GM23338 (cell line): ENCODE data around the gene GNAS. TPM values are rescaled to one million over a fixed set of nuclear protein-coding genes. Genes with fewer than 3 reads are reported as not detected.

Experiments used
- ATAC-seq: fragments of 200-7000 bp; cut with Tn5 transposase; 3 replicates; pipeline ENCODE4 v1.9.1; 2020
- DNase-seq: peaks from one replicate; pipeline ENCODE4 v3.0.0-alpha.2; 2015; ENCODE audit warnings: low spot score
- H2AFZ ChIP-seq: fragments of 200-600 bp; sonication (generic); 2 replicates; pipeline ENCODE4 v1.8.0; 2016; ENCODE audit warnings: antibody characterized with exemption, mild to moderate bottlenecking, moderate library complexity
- H3F3A ChIP-seq: fragments of 200-600 bp; sonication (generic); replicated peaks from 2 replicates; pipeline ENCODE4 v1.8.0; 2017; ENCODE audit warnings: antibody characterized with exemption, mixed run types, low read depth
- H3K27ac ChIP-seq: fragments of 200-600 bp; sonication (generic); 2 replicates; pipeline ENCODE4 v1.6.1; 2016; ENCODE audit warnings: low read depth
- H3K27me3 ChIP-seq: fragments of 200-600 bp; sonication (generic); 2 replicates; pipeline ENCODE4 v1.8.0; 2016; ENCODE audit warnings: mild to moderate bottlenecking, mixed run types, moderate library complexity; ENCODE audit not compliant: insufficient read depth
- H3K36me3 ChIP-seq: fragments of 200-600 bp; sonication (generic); 2 replicates; pipeline ENCODE4 v1.8.0; 2016; ENCODE audit warnings: mild to moderate bottlenecking; ENCODE audit not compliant: insufficient read depth
- H3K4me1 ChIP-seq: fragments of 200-600 bp; sonication (generic); 2 replicates; pipeline ENCODE4 v1.8.0; 2016; ENCODE audit warnings: mild to moderate bottlenecking, moderate library complexity; ENCODE audit not compliant: insufficient read depth
- H3K4me2 ChIP-seq: fragments of 200-600 bp; sonication (generic); 2 replicates; pipeline ENCODE4 v1.7.1; 2017; ENCODE audit warnings: mixed run types
- H3K4me3 ChIP-seq: fragments of 200-600 bp; sonication (generic); 2 replicates; pipeline ENCODE4 v1.6.1; 2016; ENCODE audit warnings: mixed run types
- H3K79me2 ChIP-seq: fragments of 200-600 bp; sonication (generic); replicated peaks from 2 replicates; pipeline ENCODE4 v1.8.0; 2017; ENCODE audit warnings: mild to moderate bottlenecking; ENCODE audit not compliant: insufficient read depth
- H3K9me2 ChIP-seq: fragments of 200-600 bp; sonication (generic); 2 replicates; pipeline ENCODE4 v1.8.0; 2017; ENCODE audit not compliant: insufficient read depth
- H4K20me1 ChIP-seq: fragments of 200-600 bp; sonication (generic); replicated peaks from 2 replicates; pipeline ENCODE4 v1.8.0; 2017; ENCODE audit warnings: mild to moderate bottlenecking; ENCODE audit not compliant: insufficient read depth
- H3K27ac Mint-ChIP-seq: 2 replicates; pipeline ENCODE4 v1.8.0; 2020; ENCODE audit warnings: inconsistent platforms, mild to moderate bottlenecking, moderate library complexity, mixed read lengths
- H3K27me3 Mint-ChIP-seq: 3 replicates; pipeline ENCODE4 v1.8.0; 2022; ENCODE audit warnings: low read depth, mild to moderate bottlenecking, moderate library complexity, mixed read lengths, inconsistent platforms; ENCODE audit not compliant: insufficient read depth, poor library complexity
- H3K36me3 Mint-ChIP-seq: 3 replicates; pipeline ENCODE4 v1.8.0; 2021; ENCODE audit warnings: low read depth, mild to moderate bottlenecking, inconsistent platforms, moderate library complexity, mixed read lengths
- H3K4me1 Mint-ChIP-seq: 3 replicates; pipeline ENCODE4 v1.8.0; 2020; ENCODE audit warnings: mild to moderate bottlenecking, inconsistent platforms, mixed read lengths
- H3K4me3 Mint-ChIP-seq: 3 replicates; pipeline ENCODE4 v1.8.0; 2021; ENCODE audit warnings: moderate library complexity, mild to moderate bottlenecking, inconsistent platforms, mixed read lengths
- H3K9me3 Mint-ChIP-seq: 3 replicates; pipeline ENCODE4 v1.8.0; 2020; ENCODE audit warnings: moderate library complexity, mild to moderate bottlenecking, inconsistent platforms, mixed read lengths
- EZH2 ChIP-seq: fragments of 200-600 bp; sonication (generic); IDR thresholded peaks from one replicate; pipeline ENCODE4 v1.8.0; 2017; ENCODE audit warnings: antibody characterized with exemption, mild to moderate bottlenecking, low read depth; ENCODE audit not compliant: unreplicated experiment
- POLR2AphosphoS5 ChIP-seq: IDR thresholded peaks from 2 replicates; pipeline ENCODE4 v1.6.1; 2016; ENCODE audit warnings: antibody characterized with exemption, low read depth
- polyA plus RNA-seq: library from polyadenylated mRNA; unstranded; fragments of >200 nt; fragmentation: Nextera tagmentation; extraction: Ambion mirVana; gene quantifications from 2 replicates; pipeline ENCODE4 v1.2.1, GENCODE V29; 2016
- total RNA-seq: library from RNA; depleted of rRNA; stranded (reverse); fragments of >200 nt; shearing (Covaris generic); gene quantifications from 2 replicates; pipeline ENCODE4 v1.2.3, GENCODE V29; 2014
- TF ChIP-seq, protein P1 (sequence below): IDR thresholded peaks from 2 replicates; pipeline ENCODE4 v1.6.1; 2016; ENCODE audit warnings: antibody characterized with exemption
- TF ChIP-seq, protein P2 (sequence below), 2 experiments: fragments of 200-600 bp in 1 of 2; sonication (generic) in 1 of 2; conservative IDR thresholded peaks; 2 replicates each; pipeline versions ENCODE4 v1.5.1 to v1.6.1; 2016 to 2017; ENCODE audit warnings: antibody characterized with exemption in 2 of 2, low read depth in 2 of 2, mild to moderate bottlenecking in 2 of 2, moderate library complexity in 1 of 2
- TF ChIP-seq, protein P3 (sequence below): IDR thresholded peaks from one replicate; pipeline ENCODE4 v1.6.1; 2018; ENCODE audit warnings: antibody characterized with exemption; ENCODE audit not compliant: unreplicated experiment

Gene GNAS
- total and polyA plus RNA-seq, 2 experiments from 2014 or later = 917 to 1,042 TPM

DNA sequence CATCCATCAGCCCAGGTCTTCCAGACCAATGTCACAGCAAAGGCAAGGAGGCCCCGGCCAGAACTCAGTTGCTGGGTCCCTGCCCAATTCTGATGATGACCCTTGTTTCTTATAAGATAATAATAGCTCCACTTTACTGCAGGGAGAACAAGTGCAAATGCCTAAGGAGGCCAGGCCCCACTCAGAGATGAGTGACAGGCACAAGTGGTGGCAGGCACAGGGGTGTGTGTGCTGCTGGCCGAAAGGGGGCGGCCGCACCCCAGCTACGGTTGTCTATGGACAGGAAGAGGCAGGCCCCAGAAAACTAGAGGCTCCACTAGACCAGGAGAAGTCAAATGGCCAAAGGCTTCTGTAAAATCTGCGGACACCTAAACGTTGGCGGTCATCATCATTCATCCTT, 30.4 kb upstream of the GNAS start:
- Histone ChIP-seq H3K4me3 (no peak overlapping the region), H3K36me3 (peaks cover 6% of the 10 kb centered on the region), H3K4me2 (no peak overlapping the region), H2AFZ (no peak overlapping the region), H4K20me1 (peaks cover 18% of the 10 kb centered on the region), H3K4me1 (peaks cover 3% of the 10 kb centered on the region; the same call in 1 of the 2 replicates), H3K27me3 (no peaks in the 10 kb centered on the region), H3K79me2 (peaks cover 41% of the 10 kb centered on the region), H3K27ac (no peak overlapping the region), H3F3A (no peaks in the 10 kb centered on the region), H3K9me2 (no peaks in the 10 kb centered on the region)
- Mint-ChIP-seq H3K27ac (no peak overlapping the region), H3K27me3 (peaks cover 14% of the 10 kb centered on the region), H3K9me3 (peaks cover 9% of the 10 kb centered on the region), H3K36me3 (peaks cover 83% of the 10 kb centered on the region), H3K4me1 (peaks cover 10% of the 10 kb centered on the region), H3K4me3 (no peak overlapping the region)
- TF ChIP-seq, protein P1, sequence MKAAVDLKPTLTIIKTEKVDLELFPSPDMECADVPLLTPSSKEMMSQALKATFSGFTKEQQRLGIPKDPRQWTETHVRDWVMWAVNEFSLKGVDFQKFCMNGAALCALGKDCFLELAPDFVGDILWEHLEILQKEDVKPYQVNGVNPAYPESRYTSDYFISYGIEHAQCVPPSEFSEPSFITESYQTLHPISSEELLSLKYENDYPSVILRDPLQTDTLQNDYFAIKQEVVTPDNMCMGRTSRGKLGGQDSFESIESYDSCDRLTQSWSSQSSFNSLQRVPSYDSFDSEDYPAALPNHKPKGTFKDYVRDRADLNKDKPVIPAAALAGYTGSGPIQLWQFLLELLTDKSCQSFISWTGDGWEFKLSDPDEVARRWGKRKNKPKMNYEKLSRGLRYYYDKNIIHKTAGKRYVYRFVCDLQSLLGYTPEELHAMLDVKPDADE = no peak
- no peak for TF ChIP-seq POLR2AphosphoS5
- TF ChIP-seq EZH2 = no peak
- TF ChIP-seq, protein P2, sequence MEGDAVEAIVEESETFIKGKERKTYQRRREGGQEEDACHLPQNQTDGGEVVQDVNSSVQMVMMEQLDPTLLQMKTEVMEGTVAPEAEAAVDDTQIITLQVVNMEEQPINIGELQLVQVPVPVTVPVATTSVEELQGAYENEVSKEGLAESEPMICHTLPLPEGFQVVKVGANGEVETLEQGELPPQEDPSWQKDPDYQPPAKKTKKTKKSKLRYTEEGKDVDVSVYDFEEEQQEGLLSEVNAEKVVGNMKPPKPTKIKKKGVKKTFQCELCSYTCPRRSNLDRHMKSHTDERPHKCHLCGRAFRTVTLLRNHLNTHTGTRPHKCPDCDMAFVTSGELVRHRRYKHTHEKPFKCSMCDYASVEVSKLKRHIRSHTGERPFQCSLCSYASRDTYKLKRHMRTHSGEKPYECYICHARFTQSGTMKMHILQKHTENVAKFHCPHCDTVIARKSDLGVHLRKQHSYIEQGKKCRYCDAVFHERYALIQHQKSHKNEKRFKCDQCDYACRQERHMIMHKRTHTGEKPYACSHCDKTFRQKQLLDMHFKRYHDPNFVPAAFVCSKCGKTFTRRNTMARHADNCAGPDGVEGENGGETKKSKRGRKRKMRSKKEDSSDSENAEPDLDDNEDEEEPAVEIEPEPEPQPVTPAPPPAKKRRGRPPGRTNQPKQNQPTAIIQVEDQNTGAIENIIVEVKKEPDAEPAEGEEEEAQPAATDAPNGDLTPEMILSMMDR (conservative IDR thresholded peaks at IDR 0.05; ENCODE audit: low read depth in 2 of 2) = peak; percentile 63 to 65
- ATAC-seq (peak; percentile 71), DNase-seq (peak; percentile 51)

DNA sequence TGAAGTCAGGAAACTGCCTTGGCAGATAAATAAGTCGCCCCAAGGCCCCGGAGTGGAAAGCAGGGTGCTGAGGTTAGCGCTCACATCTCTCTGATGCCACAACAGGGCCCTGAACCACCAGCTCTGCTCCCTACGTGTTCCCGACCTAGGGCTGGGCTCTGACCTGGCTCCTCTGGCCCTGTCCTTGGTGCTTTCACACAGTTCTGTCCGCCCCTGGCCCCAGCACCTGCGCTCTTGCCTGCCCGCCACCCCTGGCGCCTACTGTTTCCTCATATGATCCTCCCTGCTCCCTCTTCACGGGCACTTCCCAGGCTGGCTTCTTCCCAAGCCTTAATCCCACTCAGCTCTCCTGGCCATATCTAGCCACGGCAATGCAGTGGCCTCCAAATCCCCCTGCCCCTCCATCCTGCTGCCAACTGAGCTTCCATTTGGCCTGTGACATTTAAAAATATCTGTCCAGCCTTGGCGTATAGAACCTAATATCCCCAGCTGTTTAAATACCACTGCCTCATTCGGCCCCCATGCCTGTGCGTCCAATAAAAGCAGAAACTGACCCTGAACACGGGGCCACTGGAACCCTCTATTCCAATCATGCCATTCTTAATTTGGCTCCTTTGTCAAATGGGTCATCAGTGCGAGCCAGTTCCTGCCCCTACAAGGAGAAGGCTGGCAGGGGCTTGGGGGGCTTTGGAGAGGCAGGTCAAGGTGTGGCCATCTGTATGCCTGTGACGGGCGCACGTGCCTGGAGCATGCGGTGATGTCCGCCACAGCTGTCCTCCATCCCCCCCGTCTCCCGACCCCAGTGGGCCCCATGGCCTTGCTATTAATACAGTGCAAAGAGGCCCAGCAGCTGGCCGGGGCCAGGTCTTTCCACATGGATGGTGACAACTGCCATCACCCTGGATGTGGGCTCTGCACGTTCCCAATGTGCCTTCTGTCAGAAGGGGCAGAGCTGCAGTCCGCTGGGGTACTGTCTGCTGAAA, 29.5 kb upstream of the GNAS start:
- peak; percentile 27; the same call in 1 of the 3 replicates for ATAC-seq
- no peak for TF ChIP-seq POLR2AphosphoS5
- TF ChIP-seq, protein P3, sequence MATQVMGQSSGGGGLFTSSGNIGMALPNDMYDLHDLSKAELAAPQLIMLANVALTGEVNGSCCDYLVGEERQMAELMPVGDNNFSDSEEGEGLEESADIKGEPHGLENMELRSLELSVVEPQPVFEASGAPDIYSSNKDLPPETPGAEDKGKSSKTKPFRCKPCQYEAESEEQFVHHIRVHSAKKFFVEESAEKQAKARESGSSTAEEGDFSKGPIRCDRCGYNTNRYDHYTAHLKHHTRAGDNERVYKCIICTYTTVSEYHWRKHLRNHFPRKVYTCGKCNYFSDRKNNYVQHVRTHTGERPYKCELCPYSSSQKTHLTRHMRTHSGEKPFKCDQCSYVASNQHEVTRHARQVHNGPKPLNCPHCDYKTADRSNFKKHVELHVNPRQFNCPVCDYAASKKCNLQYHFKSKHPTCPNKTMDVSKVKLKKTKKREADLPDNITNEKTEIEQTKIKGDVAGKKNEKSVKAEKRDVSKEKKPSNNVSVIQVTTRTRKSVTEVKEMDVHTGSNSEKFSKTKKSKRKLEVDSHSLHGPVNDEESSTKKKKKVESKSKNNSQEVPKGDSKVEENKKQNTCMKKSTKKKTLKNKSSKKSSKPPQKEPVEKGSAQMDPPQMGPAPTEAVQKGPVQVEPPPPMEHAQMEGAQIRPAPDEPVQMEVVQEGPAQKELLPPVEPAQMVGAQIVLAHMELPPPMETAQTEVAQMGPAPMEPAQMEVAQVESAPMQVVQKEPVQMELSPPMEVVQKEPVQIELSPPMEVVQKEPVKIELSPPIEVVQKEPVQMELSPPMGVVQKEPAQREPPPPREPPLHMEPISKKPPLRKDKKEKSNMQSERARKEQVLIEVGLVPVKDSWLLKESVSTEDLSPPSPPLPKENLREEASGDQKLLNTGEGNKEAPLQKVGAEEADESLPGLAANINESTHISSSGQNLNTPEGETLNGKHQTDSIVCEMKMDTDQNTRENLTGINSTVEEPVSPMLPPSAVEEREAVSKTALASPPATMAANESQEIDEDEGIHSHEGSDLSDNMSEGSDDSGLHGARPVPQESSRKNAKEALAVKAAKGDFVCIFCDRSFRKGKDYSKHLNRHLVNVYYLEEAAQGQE = peak; percentile 40
- peaks cover 80% of the 10 kb centered on the region for H3K36me3 Mint-ChIP-seq
- Histone ChIP-seq H3K4me2 (no peak overlapping the region), H3F3A (no peaks in the 10 kb centered on the region), H3K27ac (no peak overlapping the region), H3K4me1 (peaks cover 3% of the 10 kb centered on the region; the same call in 1 of the 2 replicates), H3K27me3 (no peaks in the 10 kb centered on the region), H3K36me3 (peaks cover 6% of the 10 kb centered on the region), H3K4me3 (no peak overlapping the region), H4K20me1 (peaks cover 22% of the 10 kb centered on the region), H3K79me2 (peaks cover 50% of the 10 kb centered on the region), H2AFZ (no peak overlapping the region), H3K9me2 (no peaks in the 10 kb centered on the region)
- H3K9me3 Mint-ChIP-seq = peaks cover 9% of the 10 kb centered on the region
- H3K4me1 Mint-ChIP-seq = peaks cover 10% of the 10 kb centered on the region
- no peak overlapping the region for H3K27ac Mint-ChIP-seq
- H3K4me3 Mint-ChIP-seq = no peak overlapping the region; the same call in 2 of the 3 replicates
- H3K27me3 Mint-ChIP-seq = peaks cover 12% of the 10 kb centered on the region
- DNase-seq = no peak
